ENCODE results near the gene RNF225.

DNA sequence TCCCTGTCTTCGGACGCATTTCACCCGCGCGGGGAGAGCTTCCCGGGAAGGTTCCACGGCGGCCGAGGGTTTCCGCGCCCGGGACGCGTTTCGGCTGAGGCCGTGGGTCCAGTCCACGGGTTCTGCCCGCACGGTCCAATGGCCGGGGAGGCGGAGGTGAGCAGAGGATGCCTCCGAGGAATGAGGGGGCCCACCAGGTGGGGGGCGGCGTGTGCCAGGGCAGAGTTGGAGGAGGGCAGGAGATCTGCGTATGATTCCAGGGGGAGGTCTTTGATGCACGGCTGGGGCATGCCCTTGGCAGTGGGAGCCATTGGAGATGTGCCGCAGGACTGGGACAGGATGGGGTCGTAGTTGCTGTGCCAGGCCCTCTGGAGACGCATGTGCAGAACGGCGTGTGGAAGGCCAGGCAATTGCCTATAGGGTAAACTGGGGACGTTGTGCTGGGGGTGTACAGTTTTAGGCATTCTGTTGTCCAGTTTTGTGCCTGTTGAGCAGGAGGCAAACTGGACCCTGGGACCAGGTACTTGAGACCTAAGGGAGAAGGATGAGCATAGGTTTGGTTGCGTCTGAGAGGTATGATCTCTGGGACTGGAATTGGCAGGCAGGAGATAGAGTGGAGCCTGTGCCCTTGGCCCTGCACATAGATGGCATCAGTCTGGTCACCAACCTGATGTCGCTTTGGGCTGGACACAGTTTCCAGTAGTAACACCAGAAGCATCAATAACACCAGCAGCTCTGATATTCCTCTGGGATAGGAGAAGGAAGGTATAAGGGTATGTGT, 13.7 kb downstream of the RNF225 start:
- TF ChIP-seq, protein P1, sequence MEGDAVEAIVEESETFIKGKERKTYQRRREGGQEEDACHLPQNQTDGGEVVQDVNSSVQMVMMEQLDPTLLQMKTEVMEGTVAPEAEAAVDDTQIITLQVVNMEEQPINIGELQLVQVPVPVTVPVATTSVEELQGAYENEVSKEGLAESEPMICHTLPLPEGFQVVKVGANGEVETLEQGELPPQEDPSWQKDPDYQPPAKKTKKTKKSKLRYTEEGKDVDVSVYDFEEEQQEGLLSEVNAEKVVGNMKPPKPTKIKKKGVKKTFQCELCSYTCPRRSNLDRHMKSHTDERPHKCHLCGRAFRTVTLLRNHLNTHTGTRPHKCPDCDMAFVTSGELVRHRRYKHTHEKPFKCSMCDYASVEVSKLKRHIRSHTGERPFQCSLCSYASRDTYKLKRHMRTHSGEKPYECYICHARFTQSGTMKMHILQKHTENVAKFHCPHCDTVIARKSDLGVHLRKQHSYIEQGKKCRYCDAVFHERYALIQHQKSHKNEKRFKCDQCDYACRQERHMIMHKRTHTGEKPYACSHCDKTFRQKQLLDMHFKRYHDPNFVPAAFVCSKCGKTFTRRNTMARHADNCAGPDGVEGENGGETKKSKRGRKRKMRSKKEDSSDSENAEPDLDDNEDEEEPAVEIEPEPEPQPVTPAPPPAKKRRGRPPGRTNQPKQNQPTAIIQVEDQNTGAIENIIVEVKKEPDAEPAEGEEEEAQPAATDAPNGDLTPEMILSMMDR (IDR thresholded peaks at IDR 0.05; ENCODE audit: low read depth, low read length, poor library complexity, severe bottlenecking), result no peak
- TF ChIP-seq EZH2phosphoT487 (IDR thresholded peaks at IDR 0.05; ENCODE audit: borderline replicate concordance, low read length), result no peak
